Raji (cell line): ENCODE results near the gene SH2B2.
A peak's percentile ranks its signal among the peaks of the same experiment; 100 is the strongest.

Experiments used
- POLR2A ChIP-seq: IDR thresholded peaks from 2 replicates; pipeline ENCODE4 v1.6.1; 2011; ENCODE audit warnings: low read depth, low read length, control low read depth; ENCODE audit not compliant: insufficient read depth

Gene SH2B2

GRCh38 chr7:102286237-102287110 is at the start of gene SH2B2:
SH2B2 (plus strand) TSS chr7:102286868; CDS start chr7:102300551, 13,683 bp downstream.
- peak; percentile 64 for TF ChIP-seq POLR2A

- TF ChIP-seq POLR2A, result no peak
Observed at GRCh38 chr7:102239206-102239820, 47.4 kb upstream of the SH2B2 start.

GRCh38 chr7:102241431-102241830 is 45.2 kb upstream of the SH2B2 start:
- no peak for TF ChIP-seq POLR2A

GRCh38 chr7:102244601-102245000 is 42.1 kb upstream of the SH2B2 start:
- TF ChIP-seq POLR2A, result no peak

GRCh38 chr7:102248081-102248455 is 38.6 kb upstream of the SH2B2 start:
- no peak for TF ChIP-seq POLR2A

- no peak for TF ChIP-seq POLR2A
Observed at GRCh38 chr7:102248456-102249395, 37.9 kb upstream of the SH2B2 start.

- TF ChIP-seq POLR2A, result no peak
Observed at GRCh38 chr7:102251531-102252365, 34.9 kb upstream of the SH2B2 start.

GRCh38 chr7:102252366-102252982 is 34.2 kb upstream of the SH2B2 start:
- no peak for TF ChIP-seq POLR2A

- no peak for TF ChIP-seq POLR2A
Observed at GRCh38 chr7:102253066-102253972, 33.3 kb upstream of the SH2B2 start.

- TF ChIP-seq POLR2A, result no peak
Observed at GRCh38 chr7:102253973-102254370, 32.7 kb upstream of the SH2B2 start.

GRCh38 chr7:102254521-102254920 is 32.1 kb upstream of the SH2B2 start:
- no peak for TF ChIP-seq POLR2A

- TF ChIP-seq POLR2A, result no peak
Observed at GRCh38 chr7:102255501-102255900, 31.2 kb upstream of the SH2B2 start.

- TF ChIP-seq POLR2A, result no peak
Observed at GRCh38 chr7:102255916-102256315, 30.8 kb upstream of the SH2B2 start.

GRCh38 chr7:102258073-102258748 is 28.5 kb upstream of the SH2B2 start:
- no peak for TF ChIP-seq POLR2A
